Measurements from ENCODE around the gene IL18BP.

Gene IL18BP

GRCh38 chr11:72042064-72042745, 43.5 kb downstream of the IL18BP start:
- no peaks in the 10 kb centered on the region for H3K9me3 ChIP-seq
- peaks cover 0 to 50% (median 31%) of the 10 kb centered on the region in 4 donors for H3K4me1 ChIP-seq
- H3K4me3 ChIP-seq = peak overlapping the region; percentile 54 to 55
- no peak for TF ChIP-seq CTCF (IDR thresholded peaks at IDR 0.05)
- no peaks in the 10 kb centered on the region for H3K27me3 ChIP-seq
- no peak for DNase-seq
- intact Hi-C loops (cut with DNase I; ENCODE audit: low total_unique reads) = no loop called here
- H3K27ac ChIP-seq = peak overlapping the region; percentile 86 to 92
- peaks cover 0 to 7% (median 0%) of the 10 kb centered on the region in 3 donors for H3K36me3 ChIP-seq

- intact Hi-C loops (cut with DNase I; ENCODE audit: low total_unique reads) = no loop called here
- no peaks in the 10 kb centered on the region for H3K9me3 ChIP-seq
- DNase-seq = no peak
- peaks cover 0 to 22% (median 13%) of the 10 kb centered on the region in 4 donors for H3K4me1 ChIP-seq
- TF ChIP-seq CTCF (IDR thresholded peaks at IDR 0.05) = no peak
- H3K36me3 ChIP-seq = peaks cover 0 to 19% (median 6%) of the 10 kb centered on the region in 3 donors
- H3K4me3 ChIP-seq = no peak overlapping the region
- H3K27me3 ChIP-seq = no peaks in the 10 kb centered on the region
- no peak overlapping the region for H3K27ac ChIP-seq
Measured at GRCh38 chr11:72045849-72046248, 47.1 kb downstream of the IL18BP start.

GRCh38 chr11:72048766-72049460, 50.2 kb downstream of the IL18BP start:
- peaks cover 0 to 4% (median 0%) of the 10 kb centered on the region in 4 donors for H3K4me1 ChIP-seq
- intact Hi-C loops (cut with DNase I; ENCODE audit: low total_unique reads) = no loop called here
- no peak for DNase-seq
- H3K4me3 ChIP-seq = no peak overlapping the region
- peaks cover 0 to 26% (median 6%) of the 10 kb centered on the region in 3 donors for H3K36me3 ChIP-seq
- TF ChIP-seq CTCF (IDR thresholded peaks at IDR 0.05) = no peak
- no peaks in the 10 kb centered on the region for H3K9me3 ChIP-seq
- no peak overlapping the region for H3K27ac ChIP-seq
- no peaks in the 10 kb centered on the region for H3K27me3 ChIP-seq

All from tibial artery (tissue), 4 donors.